ENCODE results near the gene OVCH1.
"Not testable (repeated sequence)": the region's sequence is repeated elsewhere in the genome, so short reads cannot be mapped to it uniquely, and the experiment has no call there.

The OVCH1 gene

DNA sequence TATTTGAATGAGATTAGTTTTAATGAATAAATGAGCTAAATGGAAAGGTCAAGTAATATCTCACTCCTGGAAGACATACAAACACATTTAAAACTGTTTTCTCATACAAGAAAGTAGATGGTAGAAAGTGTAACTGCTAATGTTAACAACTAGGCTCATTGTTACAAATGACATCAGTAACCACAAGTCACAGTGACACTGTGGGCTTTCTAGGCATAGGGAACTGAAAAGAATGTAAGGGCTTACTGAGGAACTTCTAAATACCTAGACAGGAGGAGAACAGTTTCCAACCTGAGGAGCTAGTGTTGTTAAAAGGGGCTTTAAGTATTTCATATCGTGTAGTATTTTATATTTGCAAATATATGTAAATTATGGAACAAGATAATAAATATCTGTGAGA, 99.0 kb downstream of the OVCH1 start:
- DNase-seq: no peak

DNA sequence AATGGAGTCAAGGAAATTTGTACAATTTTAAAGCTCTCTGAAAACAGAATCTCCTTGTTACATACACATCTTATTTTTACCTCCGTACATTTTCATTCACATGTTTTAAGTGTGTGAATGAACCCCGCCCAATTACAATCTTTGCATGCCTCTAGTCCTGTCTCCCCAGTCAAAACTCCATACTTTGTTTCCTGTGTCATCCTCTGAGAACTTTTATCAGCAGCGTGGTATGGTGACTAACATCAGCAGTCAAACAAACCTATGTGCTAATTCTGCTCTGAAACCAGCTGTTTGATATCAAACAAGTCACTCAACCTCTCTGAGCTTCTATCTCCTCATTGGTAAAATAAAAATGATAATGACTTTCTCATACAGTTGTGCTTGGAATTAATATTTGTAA, 100.7 kb downstream of the OVCH1 start:
- DNase-seq: no peak

- no peak for DNase-seq
Measured at GRCh38 chr12:29395356-29395755, 102.1 kb downstream of the OVCH1 start.

- not testable (repeated sequence) for DNase-seq
Measured at GRCh38 chr12:29390419-29390818, 107.1 kb downstream of the OVCH1 start.

GRCh38 chr12:29389295-29389919, 108.1 kb downstream of the OVCH1 start:
- DNase-seq: peak in 2 of 4 experiments; percentile 5 to 10

DNA sequence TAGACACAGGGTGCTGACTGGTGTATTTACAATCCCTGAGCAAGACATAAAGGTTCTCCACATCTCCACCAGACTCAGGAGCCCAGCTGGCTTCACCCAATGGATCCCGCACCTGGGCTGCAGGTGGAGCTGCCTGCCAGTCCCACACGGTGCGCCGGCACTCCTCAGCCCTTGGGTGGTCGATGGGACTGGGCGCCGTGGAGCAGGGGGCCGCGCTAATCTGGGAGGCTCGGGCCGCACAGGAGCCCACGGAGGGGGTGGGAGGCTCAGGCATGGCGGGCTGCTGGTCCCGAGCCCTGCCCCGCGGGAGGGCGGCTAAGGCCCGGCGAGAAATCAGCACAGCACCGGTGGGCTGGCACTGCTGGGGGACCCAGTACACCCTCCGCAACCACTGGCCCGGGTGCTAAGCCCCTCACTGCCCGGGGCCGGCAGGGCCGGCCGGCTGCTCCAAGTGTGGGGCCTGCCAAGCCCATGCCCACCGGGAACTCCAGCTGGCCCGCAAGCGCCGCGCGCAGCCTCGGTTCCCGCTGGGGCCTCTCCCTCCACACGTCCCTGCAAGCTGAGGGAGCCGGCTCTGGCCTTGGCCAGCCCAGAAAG, 111.3 kb downstream of the OVCH1 start:
- DNase-seq: not testable (repeated sequence)

DNA sequence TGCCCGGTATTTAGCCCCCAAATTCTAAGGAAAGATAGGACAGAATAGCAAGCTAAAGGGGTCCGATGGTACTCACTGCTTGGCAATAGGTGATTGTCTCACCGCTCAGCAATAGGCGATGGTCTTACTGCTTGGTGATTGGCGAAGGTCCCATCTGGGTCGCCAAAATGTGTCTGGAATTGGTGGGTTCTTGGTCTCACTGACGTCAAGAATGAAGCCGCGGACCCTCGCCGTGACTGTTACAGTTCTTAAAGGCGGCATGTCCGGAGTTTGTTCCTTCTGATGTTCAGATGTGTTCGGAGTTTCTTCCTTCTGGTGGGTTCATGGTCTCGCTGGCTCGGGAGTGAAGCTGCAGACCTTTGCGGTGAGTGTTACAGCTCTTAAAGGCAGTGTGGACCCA, 112.3 kb downstream of the OVCH1 start:
- not testable (repeated sequence) for DNase-seq

DNA sequence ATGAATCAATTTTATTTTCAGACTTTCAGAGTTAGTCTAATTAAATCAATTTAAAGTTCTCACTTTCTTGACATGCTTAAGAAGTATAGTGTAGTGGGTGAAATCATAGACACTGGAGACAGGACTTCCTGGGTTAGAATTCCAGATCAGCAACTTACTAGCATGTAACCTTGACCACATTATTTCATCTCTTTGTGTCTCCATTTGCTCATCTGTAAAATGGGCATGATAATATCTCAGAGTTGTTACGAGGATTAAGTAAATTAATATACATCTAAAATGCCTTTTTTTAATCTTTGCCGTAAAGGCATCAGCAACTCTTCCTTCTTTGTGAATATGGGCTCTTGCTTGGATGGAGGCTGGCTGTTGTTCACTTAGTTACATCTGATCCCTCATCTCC, 115.2 kb downstream of the OVCH1 start:
- DNase-seq: no peak

DNA sequence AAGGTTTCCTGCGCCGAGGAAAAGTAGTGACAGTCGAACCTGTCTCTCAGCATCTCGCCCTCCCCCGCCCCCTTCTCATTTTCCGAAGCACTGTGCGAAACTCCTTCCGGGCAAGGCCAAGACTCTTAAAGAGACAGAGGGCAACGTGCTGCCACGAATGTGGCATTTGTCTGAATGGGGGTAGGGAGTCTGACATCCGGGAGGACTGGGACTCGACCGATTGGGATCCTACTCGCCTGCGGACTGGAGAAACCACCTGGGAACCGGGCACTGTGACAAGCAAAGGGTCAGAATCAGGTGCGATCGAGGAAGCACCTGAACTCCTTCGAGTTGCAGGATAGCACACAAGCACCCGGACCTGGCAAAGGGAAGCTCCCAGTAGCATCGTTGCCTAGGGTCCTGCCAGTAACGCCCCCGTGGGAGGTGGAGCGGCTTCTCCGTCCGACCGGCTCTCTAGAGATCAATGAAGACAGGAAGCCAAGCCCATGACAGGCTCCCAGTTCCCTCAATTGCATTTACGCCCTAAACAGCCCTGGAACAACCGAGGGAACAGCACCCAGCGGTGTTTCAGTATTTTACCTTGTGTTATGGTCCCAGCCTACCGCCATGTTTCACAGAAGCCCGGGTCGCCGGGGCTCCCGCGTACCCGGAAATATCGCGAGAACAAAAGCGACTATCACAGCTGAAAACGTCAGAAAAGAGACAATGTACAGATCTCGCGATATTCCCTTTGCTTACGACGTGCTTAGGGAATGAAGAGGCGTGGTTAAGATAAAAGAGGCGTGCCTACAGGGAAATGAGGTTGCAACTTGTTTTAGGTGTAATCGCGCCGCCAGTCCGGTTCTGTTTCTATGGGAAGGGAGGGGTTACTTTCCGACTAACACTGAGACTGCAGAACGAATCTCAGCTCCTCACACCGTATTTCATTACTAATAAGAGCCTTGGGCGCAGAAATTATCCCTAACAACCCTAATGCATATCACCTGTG, 116.7 kb downstream of the OVCH1 start, which contains the start of gene ERGIC2:
Gene ERGIC2, minus strand, starts transcription at position 637 of the 988 bp plus-strand sequence. CDS start 9,539 bp downstream, outside the sequence.
- peak; percentile 96 to 100 (median 98) for DNase-seq
